ENCODE results near the gene GPRC5A. TPM values are rescaled to one million over a fixed set of nuclear protein-coding genes. Genes with fewer than 3 reads are reported as not detected.

Gene GPRC5A
- total RNA-seq, 1 donor from 2014 or later, result 3.4 TPM

- Mint-ChIP-seq H3K9me3 (ENCODE audit: unreplicated experiment) (no peaks in the 10 kb centered on the region), H3K4me3 (ENCODE audit: unreplicated experiment) (no peak within 1 kb of the TSS), H3K4me1 (ENCODE audit: unreplicated experiment) (no peaks in the 10 kb centered on the region), H3K27me3 (ENCODE audit: unreplicated experiment) (peaks cover 8% of the 10 kb centered on the region), H3K36me3 (ENCODE audit: low read depth, unreplicated experiment) (peaks cover 6% of the 10 kb centered on the region), H3K27ac (ENCODE audit: unreplicated experiment) (no peak within 1 kb of the TSS)
- DNase-seq (ENCODE audit: low spot score), result no peak
- no peak for TF ChIP-seq CTCF (IDR thresholded peaks at IDR 0.05; ENCODE audit: unreplicated experiment)
These were observed 60.7 kb downstream of the GPRC5A start, which contains the start of gene GPRC5D for GRCh38 chr12:12952036-12952435. GPRC5D (minus strand) TSS chr12:12952170; CDS start chr12:12950384, 1,786 bp downstream.

DNA sequence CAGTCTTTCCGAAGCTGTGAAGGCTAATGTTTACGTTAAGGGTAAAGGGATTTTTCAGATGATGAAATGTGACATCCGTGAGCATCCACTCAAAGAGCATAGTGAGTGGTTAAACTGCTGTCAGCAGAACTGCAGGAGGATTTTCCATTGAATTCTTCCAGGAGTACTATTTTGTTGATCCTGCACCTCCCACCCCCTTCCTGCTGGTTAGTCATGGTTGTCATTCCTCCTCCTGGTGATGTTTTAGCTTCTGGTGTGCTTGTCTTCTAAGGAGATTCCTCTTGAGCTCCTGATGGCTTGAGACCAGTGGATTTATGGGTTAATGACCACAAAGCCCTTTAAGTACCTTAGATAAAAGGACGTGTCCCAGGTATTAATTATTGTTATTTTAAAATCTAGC, 63.0 kb downstream of the GPRC5A start:
- DNase-seq (ENCODE audit: low spot score), result no peak
- no peak for TF ChIP-seq CTCF (IDR thresholded peaks at IDR 0.05; ENCODE audit: unreplicated experiment)
- Mint-ChIP-seq H3K27me3 (ENCODE audit: unreplicated experiment) (peaks cover 11% of the 10 kb centered on the region), H3K4me1 (ENCODE audit: unreplicated experiment) (peaks cover 4% of the 10 kb centered on the region), H3K9me3 (ENCODE audit: unreplicated experiment) (no peaks in the 10 kb centered on the region), H3K27ac (ENCODE audit: unreplicated experiment) (no peak overlapping the region), H3K4me3 (ENCODE audit: unreplicated experiment) (no peak overlapping the region), H3K36me3 (ENCODE audit: low read depth, unreplicated experiment) (peaks cover 6% of the 10 kb centered on the region)

DNA sequence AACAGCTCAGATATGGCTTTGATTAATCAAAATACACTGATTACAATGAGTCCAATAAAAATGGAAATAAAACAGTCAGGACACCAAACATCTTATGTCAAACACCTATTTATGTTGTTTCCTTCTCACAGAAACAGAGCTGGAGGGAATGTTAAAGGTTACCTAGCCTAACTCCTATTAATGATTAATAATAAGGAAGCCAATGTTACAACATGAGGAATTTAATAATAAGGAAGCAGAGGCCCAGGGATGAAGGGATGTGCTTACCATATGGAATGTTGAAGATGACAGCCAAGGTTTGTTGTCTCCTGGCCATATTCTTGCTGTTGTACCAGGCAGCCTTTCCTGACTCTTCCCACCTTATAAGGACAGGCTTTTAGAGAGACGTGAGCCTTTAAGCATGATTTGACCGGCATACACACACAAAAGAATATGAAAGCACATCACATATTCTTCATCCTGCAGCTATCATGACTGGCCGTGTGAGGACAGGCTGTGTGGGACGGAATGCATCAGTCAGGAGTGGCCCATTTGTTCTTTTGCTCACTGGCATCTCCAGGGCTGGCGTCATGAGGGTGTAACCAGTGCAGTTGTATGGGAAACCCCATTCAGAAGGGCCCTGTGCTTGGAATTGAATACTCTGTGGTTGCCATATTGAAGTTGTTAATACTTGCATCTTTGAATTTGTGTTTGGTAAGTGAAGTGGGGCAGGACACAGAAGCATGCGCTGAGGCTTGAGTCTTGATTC, 63.7 kb downstream of the GPRC5A start:
- Mint-ChIP-seq H3K27ac (ENCODE audit: unreplicated experiment) (no peak overlapping the region), H3K36me3 (ENCODE audit: low read depth, unreplicated experiment) (no peaks in the 10 kb centered on the region), H3K27me3 (ENCODE audit: unreplicated experiment) (peaks cover 7% of the 10 kb centered on the region), H3K4me3 (ENCODE audit: unreplicated experiment) (no peak overlapping the region), H3K4me1 (ENCODE audit: unreplicated experiment) (peaks cover 4% of the 10 kb centered on the region), H3K9me3 (ENCODE audit: unreplicated experiment) (no peaks in the 10 kb centered on the region)
- TF ChIP-seq CTCF (IDR thresholded peaks at IDR 0.05; ENCODE audit: unreplicated experiment), result no peak
- no peak for DNase-seq (ENCODE audit: low spot score)

GRCh38 chr12:12958886-12959285, 67.5 kb downstream of the GPRC5A start:
- Mint-ChIP-seq H3K27ac (ENCODE audit: unreplicated experiment) (peak overlapping the region; percentile 48), H3K9me3 (ENCODE audit: unreplicated experiment) (no peaks in the 10 kb centered on the region), H3K4me3 (ENCODE audit: unreplicated experiment) (no peak overlapping the region), H3K27me3 (ENCODE audit: unreplicated experiment) (peaks cover 9% of the 10 kb centered on the region), H3K36me3 (ENCODE audit: low read depth, unreplicated experiment) (peaks cover 4% of the 10 kb centered on the region), H3K4me1 (ENCODE audit: unreplicated experiment) (peaks cover 4% of the 10 kb centered on the region)
- no peak for DNase-seq (ENCODE audit: low spot score)
- TF ChIP-seq CTCF (IDR thresholded peaks at IDR 0.05; ENCODE audit: unreplicated experiment), result no peak

- Mint-ChIP-seq H3K27ac (ENCODE audit: unreplicated experiment) (peak overlapping the region; percentile 64), H3K27me3 (ENCODE audit: unreplicated experiment) (peaks cover 9% of the 10 kb centered on the region), H3K36me3 (ENCODE audit: low read depth, unreplicated experiment) (peaks cover 13% of the 10 kb centered on the region), H3K4me3 (ENCODE audit: unreplicated experiment) (no peak overlapping the region), H3K9me3 (ENCODE audit: unreplicated experiment) (no peaks in the 10 kb centered on the region), H3K4me1 (ENCODE audit: unreplicated experiment) (peaks cover 11% of the 10 kb centered on the region)
- DNase-seq (ENCODE audit: low spot score), result no peak
- TF ChIP-seq CTCF (IDR thresholded peaks at IDR 0.05; ENCODE audit: unreplicated experiment), result no peak
These were observed 69.4 kb downstream of the GPRC5A start for GRCh38 chr12:12960639-12961209.

Data from endothelial cell (in vitro differentiated cells).